ENCODE measurements around the gene HMCN1. TPM values are rescaled to one million over a fixed set of nuclear protein-coding genes. Genes with fewer than 3 reads are reported as not detected.

HMCN1 gene
- total and polyA plus RNA-seq, 2 experiments from 2014 or later, result 1.6 to 8.7 TPM

- Histone ChIP-seq H3K9me2 (ENCODE audit: insufficient read depth) (no peaks in the 10 kb centered on the region), H4K20me1 (replicated peaks; ENCODE audit: insufficient read depth) (no peaks in the 10 kb centered on the region), H3K4me3 (no peak overlapping the region), H3K79me2 (replicated peaks; ENCODE audit: insufficient read depth) (no peaks in the 10 kb centered on the region), H3K4me1 (ENCODE audit: insufficient read depth) (no peaks in the 10 kb centered on the region), H3K36me3 (ENCODE audit: insufficient read depth) (no peaks in the 10 kb centered on the region), H3K4me2 (no peak overlapping the region), H2AFZ (no peak overlapping the region), H3K27ac (ENCODE audit: low read depth) (no peak overlapping the region), H3F3A (replicated peaks; ENCODE audit: low read depth) (no peaks in the 10 kb centered on the region), H3K27me3 (ENCODE audit: insufficient read depth) (peaks cover 8% of the 10 kb centered on the region; the same call in 1 of the 2 replicates)
- H3K4me3 Mint-ChIP-seq, result no peak overlapping the region
- H3K4me1 Mint-ChIP-seq, result no peaks in the 10 kb centered on the region; the same call in 2 of the 3 replicates
- ATAC-seq (no peak), DNase-seq (ENCODE audit: low spot score) (no peak)
- no peak overlapping the region for H3K27ac Mint-ChIP-seq
- H3K27me3 Mint-ChIP-seq (ENCODE audit: insufficient read depth, low read depth, poor library complexity), result peaks cover 1% of the 10 kb centered on the region
- TF ChIP-seq EZH2phosphoT487 (IDR thresholded peaks at IDR 0.05; ENCODE audit: unreplicated experiment) (no peak), ZNF114 (CRISPR knock-in tag; IDR thresholded peaks at IDR 0.05) (no peak), JUNB (IDR thresholded peaks at IDR 0.05; ENCODE audit: unreplicated experiment) (no peak), STAT1 (IDR thresholded peaks at IDR 0.05; ENCODE audit: unreplicated experiment) (no peak), NANOG (IDR thresholded peaks at IDR 0.05; ENCODE audit: borderline replicate concordance) (no peak), ZNF331 (CRISPR knock-in tag; IDR thresholded peaks at IDR 0.05; ENCODE audit: low read depth) (no peak), POLR2AphosphoS5 (IDR thresholded peaks at IDR 0.05; ENCODE audit: low read depth) (no peak)
- TF ChIP-seq, protein P1, sequence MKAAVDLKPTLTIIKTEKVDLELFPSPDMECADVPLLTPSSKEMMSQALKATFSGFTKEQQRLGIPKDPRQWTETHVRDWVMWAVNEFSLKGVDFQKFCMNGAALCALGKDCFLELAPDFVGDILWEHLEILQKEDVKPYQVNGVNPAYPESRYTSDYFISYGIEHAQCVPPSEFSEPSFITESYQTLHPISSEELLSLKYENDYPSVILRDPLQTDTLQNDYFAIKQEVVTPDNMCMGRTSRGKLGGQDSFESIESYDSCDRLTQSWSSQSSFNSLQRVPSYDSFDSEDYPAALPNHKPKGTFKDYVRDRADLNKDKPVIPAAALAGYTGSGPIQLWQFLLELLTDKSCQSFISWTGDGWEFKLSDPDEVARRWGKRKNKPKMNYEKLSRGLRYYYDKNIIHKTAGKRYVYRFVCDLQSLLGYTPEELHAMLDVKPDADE (IDR thresholded peaks at IDR 0.05), result no peak
- TF ChIP-seq, protein P2, sequence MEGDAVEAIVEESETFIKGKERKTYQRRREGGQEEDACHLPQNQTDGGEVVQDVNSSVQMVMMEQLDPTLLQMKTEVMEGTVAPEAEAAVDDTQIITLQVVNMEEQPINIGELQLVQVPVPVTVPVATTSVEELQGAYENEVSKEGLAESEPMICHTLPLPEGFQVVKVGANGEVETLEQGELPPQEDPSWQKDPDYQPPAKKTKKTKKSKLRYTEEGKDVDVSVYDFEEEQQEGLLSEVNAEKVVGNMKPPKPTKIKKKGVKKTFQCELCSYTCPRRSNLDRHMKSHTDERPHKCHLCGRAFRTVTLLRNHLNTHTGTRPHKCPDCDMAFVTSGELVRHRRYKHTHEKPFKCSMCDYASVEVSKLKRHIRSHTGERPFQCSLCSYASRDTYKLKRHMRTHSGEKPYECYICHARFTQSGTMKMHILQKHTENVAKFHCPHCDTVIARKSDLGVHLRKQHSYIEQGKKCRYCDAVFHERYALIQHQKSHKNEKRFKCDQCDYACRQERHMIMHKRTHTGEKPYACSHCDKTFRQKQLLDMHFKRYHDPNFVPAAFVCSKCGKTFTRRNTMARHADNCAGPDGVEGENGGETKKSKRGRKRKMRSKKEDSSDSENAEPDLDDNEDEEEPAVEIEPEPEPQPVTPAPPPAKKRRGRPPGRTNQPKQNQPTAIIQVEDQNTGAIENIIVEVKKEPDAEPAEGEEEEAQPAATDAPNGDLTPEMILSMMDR (conservative IDR thresholded peaks at IDR 0.05; ENCODE audit: low read depth in 2 of 2), result no peak
- no peaks in the 10 kb centered on the region for H3K36me3 Mint-ChIP-seq (ENCODE audit: low read depth)
- H3K9me3 Mint-ChIP-seq, result no peaks in the 10 kb centered on the region
These were observed 6.5 kb upstream of the HMCN1 start for GRCh38 chr1:185727726-185728125.

- Mint-ChIP-seq H3K27ac (no peak overlapping the region), H3K27me3 (ENCODE audit: insufficient read depth, low read depth, poor library complexity) (peaks cover 3% of the 10 kb centered on the region), H3K4me1 (peaks cover 19% of the 10 kb centered on the region), H3K36me3 (ENCODE audit: low read depth) (no peaks in the 10 kb centered on the region), H3K9me3 (no peaks in the 10 kb centered on the region), H3K4me3 (no peak overlapping the region)
- Histone ChIP-seq H3K4me2 (no peak overlapping the region), H3F3A (replicated peaks; ENCODE audit: low read depth) (no peaks in the 10 kb centered on the region), H3K9me2 (ENCODE audit: insufficient read depth) (no peaks in the 10 kb centered on the region), H2AFZ (no peak overlapping the region), H3K36me3 (ENCODE audit: insufficient read depth) (no peaks in the 10 kb centered on the region), H3K4me3 (no peak overlapping the region), H3K27me3 (ENCODE audit: insufficient read depth) (peaks cover 26% of the 10 kb centered on the region), H3K27ac (ENCODE audit: low read depth) (no peak overlapping the region), H4K20me1 (replicated peaks; ENCODE audit: insufficient read depth) (no peaks in the 10 kb centered on the region), H3K4me1 (ENCODE audit: insufficient read depth) (peaks cover 20% of the 10 kb centered on the region), H3K79me2 (replicated peaks; ENCODE audit: insufficient read depth) (no peaks in the 10 kb centered on the region)
- DNase-seq (ENCODE audit: low spot score), result no peak
- ATAC-seq, result no peak
- no peak for TF ChIP-seq POLR2AphosphoS5 (IDR thresholded peaks at IDR 0.05; ENCODE audit: low read depth)
- TF ChIP-seq ZNF114 (CRISPR knock-in tag; IDR thresholded peaks at IDR 0.05), result no peak
- TF ChIP-seq, protein P2 (conservative IDR thresholded peaks at IDR 0.05; ENCODE audit: low read depth in 2 of 2), result no peak
- TF ChIP-seq, protein P1 (IDR thresholded peaks at IDR 0.05), result no peak
These were observed 2.7 kb upstream of the HMCN1 start for GRCh38 chr1:185731446-185731845.
